Activated CD4-positive, CD25-positive, alpha-beta regulatory T cell treated with anti-CD3 and anti-CD28 coated beads, Interleukin-2, amount 50 U/mL, for 72 hours (primary cell): ENCODE results near the gene TSC22D2.

Experiments used
- DNase-seq: peaks from one replicate; pipeline ENCODE4 v3.0.0; 2021

The TSC22D2 gene

DNA sequence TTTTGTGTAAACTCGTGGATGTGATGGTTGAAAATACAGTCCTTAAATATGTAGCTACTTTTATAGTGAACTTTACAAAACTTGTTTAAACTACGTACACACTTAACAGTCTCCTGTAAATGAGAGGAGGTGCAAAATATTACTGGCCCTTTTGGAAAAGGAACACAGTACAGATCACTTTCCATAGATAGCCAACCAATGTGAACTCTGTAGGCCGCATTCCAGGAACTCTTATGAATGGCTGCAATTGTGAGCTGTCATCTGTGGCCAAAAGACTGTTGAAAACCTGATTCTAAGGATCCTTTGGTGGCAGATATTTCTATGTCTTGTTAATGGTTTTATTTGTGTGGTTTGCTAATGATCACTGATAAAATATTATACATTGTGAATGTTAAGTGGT, 6.2 kb downstream of the TSC22D2 start:
- no peak for DNase-seq

DNA sequence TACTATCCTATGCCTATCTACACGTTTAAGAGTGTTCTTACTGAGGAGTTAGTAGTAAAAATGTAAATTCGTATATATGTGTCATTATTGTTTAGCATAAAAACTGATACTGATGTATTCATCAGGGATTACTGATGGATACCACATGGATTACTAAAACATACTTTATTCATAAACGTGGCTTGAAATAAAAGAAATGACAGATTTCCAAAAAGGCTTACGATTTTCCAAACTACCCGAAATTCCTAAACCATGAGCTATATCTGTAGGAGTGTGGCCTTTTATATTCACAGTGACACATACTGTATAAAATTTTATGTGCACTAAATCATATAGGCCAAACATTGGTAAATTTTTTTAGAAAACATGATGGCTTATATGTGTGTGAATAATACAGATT, 6.9 kb downstream of the TSC22D2 start:
- DNase-seq = no peak

DNA sequence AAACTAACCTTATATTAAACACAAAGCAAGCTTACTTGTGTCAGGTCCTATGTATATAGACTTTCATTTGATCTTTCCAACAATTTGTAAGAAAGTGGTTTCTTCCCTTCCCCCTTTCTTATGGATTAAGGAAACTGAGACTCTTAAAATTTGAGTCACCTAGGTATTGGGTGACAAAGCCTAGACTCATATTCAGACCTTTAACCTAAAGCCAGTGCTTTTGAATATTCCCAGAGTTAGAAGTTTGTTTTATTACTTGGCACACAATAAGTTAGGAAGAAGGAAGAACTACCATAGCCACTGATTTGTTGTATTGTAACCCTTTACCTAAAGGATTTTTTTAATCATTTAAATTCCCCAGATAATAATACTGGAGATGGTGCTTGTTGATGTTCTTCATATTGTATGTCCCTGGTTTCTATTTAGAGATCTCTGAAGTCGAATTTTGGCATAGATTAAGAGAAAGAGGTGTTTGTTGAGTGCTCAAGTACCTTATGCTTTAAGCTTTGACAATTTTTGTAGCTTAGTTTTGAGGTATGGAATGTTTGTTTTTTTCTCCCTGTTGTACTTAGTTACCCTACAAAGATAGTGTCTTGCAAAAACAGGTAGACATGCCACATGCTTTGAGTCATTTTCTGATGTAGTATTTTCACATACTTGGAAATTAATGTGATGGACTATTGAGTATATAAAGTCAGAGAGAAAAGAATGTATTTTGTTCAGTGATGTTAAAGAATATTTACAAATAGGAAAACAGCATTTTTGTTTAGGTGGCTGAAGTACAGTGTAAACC, 11.2 kb downstream of the TSC22D2 start:
- no peak for DNase-seq

DNA sequence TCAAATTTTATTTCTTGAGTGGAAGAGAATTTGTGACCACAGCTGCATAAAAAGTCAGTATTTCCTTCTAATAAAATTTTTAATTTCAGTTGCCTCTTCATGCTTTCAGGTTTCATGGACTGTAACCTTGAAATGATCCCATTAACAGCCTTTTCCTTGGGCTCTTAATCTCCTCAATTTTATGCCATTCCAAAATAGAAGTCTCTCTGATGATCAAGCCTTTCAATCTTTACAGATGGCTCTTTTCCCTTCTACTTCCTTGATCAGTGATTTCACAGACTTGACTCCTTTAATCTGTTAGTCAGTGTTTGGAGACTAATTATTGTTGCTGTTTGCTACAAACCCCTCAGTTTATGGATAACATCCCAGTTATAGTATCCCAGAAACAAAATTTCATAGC, 11.9 kb downstream of the TSC22D2 start:
- DNase-seq = no peak

DNA sequence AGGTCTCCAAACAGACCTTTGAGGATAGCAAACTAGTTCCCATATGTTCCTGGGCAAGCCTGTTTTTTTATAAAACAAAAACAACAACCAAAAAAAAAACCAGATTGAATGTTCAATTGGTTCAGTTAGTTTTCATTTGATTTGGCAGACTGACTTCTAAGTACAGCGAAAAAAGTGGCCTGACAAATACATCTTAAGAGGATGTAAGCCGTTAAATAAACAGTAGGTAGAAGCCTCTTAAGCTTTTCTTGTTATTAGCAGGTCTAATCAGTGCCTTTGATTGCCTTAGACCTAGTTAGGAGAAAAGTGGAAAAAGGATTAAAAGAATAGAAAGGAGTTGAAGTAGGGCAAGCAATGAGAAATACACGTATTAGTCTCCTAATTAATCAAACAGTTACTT, 13.2 kb downstream of the TSC22D2 start:
- no peak for DNase-seq

DNA sequence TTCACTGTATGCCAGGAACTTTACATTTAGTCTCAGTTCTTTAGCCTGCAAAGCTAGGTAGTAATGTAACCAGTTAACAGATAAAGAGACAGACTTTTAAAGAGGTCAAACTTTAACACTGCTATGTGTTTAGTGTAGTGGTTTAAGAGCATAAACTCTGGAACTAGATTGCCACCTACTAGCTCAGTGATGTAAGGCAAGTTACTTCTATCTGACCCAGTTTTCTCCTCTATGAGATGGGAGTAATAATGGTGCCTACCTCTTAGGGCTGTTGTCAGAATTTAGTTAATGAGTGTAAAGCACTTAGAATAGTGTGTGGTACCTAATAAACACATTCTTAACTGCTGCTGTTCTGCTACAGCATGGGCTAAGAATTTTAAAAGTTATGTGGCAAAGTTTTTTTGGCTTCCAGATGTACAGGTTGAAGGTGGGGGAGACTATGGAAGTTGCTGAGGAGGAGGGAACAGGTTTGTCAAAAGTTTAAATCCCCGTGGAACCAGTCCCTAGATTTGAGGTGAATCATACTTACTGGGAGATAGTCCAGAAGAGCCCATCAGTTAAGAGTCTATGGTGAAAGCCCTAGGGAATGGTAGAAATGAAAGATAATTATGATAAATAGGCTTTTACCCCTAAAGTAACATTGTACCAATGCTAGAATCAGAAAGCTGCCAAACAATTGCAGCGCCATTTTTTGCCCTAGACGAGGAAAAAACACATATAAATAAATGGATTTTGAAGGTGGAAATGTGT, 13.9 kb downstream of the TSC22D2 start:
- DNase-seq = no peak

DNA sequence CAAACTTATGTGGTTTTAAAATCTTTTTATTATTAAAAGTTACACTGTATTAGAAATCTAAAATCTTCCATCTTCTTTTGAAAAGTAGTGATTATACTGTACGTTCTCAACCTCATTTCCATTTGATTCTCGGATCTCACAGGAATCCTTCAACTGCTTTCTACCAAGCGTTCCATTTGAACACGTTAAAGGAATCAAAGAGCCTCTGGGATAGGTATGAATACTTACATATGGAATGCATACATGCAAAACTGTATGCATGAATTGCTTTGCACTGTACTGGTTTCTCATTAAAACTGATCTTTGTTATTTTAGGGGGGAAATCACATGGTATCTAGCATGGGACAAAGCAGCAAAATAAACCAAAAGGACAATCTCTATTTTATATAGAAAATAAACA, 14.8 kb downstream of the TSC22D2 start:
- DNase-seq = no peak

DNA sequence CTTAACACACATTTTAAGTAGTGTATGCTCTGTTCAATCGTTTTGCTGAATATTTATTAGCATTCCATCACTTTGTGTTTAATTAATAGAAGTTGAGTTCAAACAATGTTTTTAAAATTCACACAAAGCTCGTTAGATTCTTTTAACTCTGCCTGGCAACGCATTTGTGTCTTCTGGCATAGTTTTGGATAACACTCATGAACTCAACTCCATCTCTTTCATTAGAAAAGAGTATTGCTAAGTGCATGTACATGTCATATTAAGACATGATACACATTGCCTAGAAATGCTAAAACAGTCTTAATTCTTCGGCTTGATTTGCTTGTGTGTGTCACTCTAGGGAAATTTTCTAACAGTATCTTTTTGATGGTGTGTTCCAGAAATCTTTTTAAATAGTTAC, 15.7 kb downstream of the TSC22D2 start:
- no peak for DNase-seq

DNA sequence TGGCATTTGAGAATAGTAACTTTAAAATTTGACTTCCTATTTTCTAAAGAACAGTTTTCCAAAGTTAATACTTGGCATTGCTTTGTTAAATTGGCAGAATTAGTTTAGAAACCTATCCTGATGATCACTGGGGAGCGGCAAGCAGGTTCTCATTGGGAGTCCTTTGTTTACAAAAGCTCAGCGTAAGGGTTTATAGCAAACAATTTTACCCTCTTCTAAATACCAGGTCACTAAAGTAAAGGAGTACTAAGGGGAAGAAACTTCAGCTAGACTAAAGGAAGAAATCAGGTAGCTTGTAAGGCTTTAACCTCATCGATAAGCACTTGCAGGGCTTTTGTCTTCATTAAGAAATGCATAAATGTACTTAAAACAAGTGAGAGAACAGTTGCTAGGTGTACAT, 18.2 kb downstream of the TSC22D2 start:
- DNase-seq = no peak

DNA sequence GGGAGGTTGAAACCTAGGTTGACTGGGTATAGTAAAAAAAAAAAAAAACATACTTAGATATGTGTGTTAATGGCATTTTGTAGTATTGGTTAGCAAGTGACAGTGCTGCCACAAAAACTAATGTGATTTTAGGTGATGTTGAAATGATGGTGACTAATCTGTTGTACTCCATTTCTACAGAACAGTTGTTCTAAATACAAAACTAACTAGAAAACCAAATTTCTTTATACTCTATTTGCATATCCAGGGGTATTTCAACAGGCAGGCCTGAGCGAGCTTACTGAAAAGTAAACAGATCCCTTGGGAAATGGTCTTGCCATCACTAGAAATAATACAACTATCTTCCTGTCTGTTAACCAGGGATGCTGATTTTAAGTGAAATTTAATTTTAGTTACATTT, 20.5 kb downstream of the TSC22D2 start:
- DNase-seq = no peak

DNA sequence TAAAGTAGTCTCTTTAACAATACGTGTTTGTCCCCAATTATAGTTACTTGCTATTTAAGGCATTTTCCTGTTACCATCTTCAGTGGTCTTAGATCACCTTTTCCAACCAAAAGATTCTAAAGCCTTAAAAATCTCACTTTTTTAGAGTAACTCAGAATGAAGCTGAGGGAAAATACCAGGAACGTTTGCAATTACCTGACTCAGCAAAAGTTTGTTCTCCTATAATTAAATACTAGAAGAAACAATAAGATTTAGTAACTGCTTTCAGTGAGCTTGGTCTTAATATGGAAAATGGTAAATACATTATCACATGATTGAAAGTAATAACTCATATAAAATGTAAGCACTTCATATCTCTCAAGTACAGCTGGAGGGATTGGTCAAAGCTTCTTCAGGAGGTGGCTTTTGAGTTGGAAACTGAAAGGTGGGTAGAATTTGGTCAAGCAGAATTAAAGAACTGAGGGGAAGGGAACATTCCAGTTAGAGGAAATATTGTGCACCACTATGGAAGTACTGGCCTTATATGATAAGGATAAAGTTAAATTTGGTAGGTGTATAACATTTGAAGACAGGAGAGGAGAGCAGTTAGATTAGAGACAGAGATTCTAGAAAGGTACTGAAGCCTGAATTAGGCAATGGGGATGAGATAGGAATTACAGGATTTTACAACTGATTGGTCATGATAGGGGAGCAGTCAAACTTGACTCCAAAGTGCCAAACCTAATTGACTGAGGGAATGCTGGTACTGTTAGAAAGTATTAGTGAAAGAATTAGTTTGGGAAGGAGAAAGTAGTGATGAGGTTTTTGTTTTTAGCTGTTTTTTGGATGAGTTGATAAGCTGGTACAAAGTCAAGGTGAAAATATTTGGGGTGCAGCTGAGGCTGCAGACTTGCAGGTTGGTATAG, 21.9 kb downstream of the TSC22D2 start:
- no peak for DNase-seq

DNA sequence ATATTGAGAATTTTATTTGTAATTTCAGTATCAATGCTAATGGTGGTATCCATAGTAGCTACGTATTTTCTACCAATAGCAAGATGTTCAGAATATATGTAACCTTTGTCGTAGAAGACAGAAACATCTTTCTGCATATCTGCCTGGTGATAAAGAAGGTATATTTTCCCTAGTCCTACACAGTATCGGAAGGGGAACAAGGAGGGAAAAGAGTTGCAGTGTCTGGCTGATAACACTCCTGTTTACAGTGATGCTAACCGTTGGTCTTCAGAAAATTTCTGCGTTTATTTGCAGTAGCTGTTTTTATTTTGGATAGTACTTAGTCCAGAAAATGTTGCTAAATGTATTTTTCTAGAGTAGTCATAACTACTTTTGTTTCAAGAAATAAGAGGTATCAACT, 25.2 kb downstream of the TSC22D2 start:
- no peak for DNase-seq

DNA sequence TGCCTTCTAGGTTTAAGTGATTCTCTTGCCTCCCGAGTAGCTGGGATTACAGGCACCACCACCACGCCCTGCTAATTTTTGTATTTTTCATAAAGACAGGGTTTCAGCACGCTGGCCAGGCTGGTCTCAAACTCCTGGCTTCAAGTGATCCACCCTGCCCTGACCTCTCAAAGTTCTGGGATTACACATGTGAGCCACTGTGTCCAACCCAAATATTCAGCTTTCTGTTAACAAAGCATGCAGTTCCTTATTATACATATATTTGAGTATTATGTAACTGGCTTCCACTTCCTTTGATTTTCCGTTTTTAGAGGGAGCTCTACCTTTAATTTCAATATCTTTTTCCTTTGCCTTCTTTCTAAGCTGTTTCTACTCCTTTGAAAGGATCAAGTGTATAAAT, 26.1 kb downstream of the TSC22D2 start:
- DNase-seq = no peak

DNA sequence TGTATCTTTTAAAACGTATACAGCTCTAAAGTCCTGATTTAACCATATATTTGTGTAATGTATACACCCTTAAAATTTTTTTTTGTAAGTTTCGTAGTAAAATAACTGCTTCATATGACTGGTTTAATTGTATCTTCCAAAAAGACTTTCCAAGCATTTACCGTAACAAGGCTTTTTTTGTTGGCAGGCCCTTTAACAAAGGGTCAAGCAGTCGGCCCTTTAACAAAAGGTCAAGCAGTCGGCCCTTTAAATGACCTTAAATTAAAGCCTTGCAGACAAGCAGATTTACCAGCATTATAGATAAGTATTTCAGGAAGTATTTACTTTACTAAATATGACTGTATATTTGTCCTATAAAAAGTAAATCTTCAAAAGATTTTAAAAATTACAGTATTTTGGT, 28.1 kb downstream of the TSC22D2 start:
- DNase-seq = no peak

DNA sequence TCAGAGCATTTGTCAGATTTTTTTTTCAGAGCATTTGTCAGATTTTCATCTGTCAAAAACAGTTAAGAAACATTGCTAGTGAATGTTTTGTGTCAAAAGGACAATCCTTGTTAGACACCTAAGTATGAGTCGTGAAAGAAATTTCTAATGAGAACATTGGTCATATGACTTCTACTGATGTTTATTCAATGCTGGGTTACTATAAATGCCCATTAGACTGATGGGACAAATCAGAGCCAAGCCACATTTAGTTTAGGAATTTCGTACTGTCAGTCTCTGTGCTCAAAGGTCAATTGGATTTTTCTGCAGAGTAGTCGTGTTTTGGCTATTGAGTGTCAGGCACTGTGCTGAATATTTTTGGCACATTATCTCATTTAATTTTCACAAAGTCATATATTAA, 31.6 kb downstream of the TSC22D2 start:
- DNase-seq = no peak

DNA sequence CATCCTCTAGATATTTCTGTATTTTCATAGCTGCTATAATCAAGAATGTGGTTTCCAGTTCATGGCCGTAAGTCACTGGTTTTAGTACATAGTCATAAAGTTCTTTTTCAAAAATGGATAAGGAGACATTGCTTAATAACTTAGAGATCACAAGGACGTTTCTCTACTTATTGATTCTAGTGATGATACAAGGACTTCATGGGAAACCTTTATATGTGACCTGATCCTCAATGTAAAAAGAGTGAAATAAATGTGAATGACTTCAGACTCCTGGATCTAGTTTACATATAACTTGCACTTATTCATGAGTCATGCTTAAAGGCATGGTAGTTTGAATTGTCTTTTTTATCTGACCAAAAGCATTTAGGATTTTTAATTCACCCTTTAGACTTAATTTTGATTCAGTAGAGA, 35.2 kb downstream of the TSC22D2 start:
- DNase-seq = no peak

DNA sequence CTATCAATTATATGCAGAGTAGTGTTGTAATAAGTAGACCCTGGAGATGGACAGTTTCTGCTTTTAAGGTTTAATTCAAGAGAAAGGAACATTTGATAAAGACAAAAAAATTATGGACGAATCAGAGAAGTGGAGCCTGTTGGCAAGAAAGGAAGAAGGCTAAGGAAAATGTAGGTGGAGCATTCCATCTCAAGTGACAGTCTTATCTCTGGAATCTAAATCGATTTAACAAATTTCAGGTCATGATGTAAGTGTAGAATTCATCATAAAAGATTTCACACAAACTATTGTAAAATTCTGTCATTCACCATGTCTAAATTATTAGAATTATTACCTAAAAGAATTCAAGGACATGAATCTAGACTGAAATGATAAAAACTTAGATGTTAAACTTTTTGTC, 36.3 kb downstream of the TSC22D2 start:
- no peak for DNase-seq

DNA sequence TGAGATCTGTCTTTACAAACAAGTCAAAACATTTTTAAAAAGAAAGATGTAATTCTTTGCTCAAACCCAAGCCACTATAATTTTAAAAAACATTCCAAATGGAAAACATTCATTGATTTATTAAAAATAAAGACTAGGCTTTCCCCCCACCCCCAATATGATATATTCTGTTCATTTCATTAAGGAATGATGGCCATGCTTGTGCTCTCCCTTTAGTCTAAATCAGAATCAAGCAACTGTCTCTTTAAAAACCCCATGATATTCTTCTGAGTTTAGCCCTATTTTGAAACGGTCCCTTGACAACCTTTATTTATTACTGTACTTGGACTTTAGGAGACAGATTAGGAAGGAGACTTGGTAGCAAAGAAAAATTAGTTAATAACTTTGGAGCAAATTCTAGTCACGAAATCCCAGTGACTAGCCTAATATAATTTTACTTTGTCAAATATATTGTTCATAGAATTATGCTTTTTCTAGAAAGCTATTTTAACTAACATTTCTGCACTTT, 38.4 kb downstream of the TSC22D2 start:
- no peak for DNase-seq

DNA sequence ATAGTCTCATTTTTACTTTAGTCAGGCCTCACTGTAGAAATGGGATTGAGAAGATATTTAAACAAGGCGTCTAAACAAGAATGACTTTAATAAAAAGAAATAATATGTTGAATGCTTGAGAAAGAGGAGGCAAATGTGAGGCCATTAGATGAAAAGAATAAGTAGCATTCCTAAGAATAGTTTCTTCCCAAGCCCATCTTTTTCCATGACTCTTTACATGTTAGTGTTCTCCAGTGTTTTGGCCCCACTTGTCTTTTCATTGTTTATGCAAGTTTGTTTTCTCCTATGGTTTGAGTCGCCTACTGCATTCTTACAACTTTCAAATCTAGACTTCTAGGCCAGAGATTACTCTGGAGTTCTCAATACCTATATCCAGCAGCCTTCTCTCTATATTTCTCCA, 39.0 kb downstream of the TSC22D2 start:
- DNase-seq = no peak

DNA sequence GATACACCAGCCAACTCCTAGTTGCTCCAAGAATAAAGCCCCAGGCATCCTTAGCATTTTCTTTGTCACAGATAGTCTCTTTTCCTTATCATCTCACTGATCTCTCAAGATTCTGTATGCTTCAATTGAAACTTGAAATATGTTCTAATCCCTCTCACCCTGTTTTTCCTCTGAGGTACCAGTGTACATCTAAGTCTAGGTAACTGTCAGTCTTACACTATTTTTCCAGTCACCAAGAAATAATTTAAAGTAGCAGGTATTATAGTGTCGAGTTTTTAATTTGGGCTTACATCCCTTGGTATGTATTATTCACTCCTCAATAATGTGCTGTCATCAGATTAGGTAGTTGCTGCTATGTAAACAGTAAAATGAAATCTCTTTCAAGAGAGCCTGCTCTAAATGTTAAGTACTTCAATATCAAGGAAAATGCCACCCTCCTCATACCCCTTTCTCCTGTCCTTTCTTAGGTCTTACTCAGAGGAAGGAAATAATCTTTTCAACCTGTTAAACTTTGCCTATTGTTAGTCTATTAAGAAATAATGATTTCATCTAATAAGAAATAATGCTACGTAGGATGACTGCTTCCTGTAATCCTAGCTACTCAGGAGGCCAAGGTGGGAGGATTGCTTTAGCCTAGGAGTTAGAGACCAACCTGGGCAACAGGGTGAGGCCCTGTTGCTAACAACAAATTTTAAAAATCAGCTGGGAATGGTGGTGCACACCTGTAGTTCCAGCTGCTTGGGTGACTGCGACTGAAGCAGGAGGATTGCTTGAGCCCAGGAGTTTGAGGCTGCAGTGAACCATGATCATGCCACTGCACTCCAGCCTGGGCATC, 39.8 kb downstream of the TSC22D2 start:
- no peak for DNase-seq

DNA sequence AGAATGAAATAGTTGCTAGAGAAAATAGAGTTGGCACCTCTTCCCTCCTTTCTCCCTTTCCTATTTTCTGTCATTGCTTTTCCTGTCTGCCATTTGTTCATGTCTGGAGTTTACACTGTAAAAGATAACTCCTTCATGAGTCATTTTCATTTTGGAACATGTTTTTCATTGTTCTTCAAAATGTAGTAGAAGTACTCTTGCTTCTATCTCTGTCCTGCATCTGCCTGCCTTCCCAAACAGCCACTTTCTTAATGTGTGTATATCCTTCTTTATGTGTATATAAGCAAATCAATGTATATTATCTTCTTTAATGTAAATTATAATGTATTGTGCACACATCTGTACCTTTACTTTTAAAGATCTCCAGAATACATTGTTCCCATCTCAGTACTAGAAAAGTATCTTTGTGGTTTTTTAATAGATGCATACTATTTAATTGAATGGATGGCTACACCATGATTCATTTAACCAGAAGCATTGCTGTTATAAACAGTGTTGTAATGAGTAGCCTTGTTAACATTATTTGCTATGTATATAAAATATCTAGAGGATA, 41.1 kb downstream of the TSC22D2 start:
- DNase-seq = no peak

DNA sequence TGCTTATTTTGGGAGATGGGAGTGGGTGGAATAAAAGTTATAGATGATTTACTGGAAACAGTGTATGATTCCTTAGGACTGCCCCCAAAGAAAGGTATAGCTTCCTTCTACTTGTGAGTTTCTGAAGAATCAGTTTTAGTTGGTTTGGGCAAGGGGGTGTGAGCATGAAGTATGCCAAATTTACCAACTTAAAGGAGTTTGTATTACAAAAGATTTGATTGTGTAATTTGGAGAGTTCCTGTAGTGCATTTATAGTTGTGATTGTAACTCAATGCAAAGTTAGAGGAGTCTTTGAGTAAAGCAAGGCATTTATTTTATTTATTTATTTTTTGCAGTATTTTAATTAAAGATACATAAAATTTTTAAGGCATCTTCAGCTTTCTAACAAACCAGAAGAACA, 42.8 kb downstream of the TSC22D2 start:
- DNase-seq = no peak
